GM12878 (cell line): Measurements from ENCODE around the gene SYT1.

Experiments used
- BRCA1 ChIP-seq: IDR thresholded peaks from 2 replicates; pipeline ENCODE4 v1.6.1; 2011; ENCODE audit warnings: low read depth, low read length, improper control_type of control experiment
- CTCF ChIP-seq, 3 experiments: IDR thresholded peaks in 2 of 3; conservative IDR thresholded peaks in 1 of 3; 2 replicates each; pipeline ENCODE4 v1.5.1; 2011; ENCODE audit warnings: low read depth in 3 of 3, low read length in 3 of 3, mild to moderate bottlenecking in 3 of 3, control low read depth in 2 of 3, moderate library complexity in 2 of 3, inconsistent platforms in 1 of 3, mixed read lengths in 1 of 3; ENCODE audit not compliant: control insufficient read depth in 2 of 3, insufficient read depth in 1 of 3; ENCODE audit errors: extremely low read depth in 1 of 3
- POLR2AphosphoS5 ChIP-seq: IDR thresholded peaks from 2 replicates; pipeline ENCODE4 v1.6.1; 2011; ENCODE audit warnings: mild to moderate bottlenecking, low read length, inconsistent platforms
- USF2 ChIP-seq: IDR thresholded peaks from 2 replicates; pipeline ENCODE4 v1.6.1; 2011; ENCODE audit warnings: low read depth, low read length, improper control_type of control experiment, borderline replicate concordance

GRCh38 chr12:79206871-79207270, 342.3 kb downstream of the SYT1 start:
- no peak for TF ChIP-seq CTCF (IDR thresholded peaks at IDR 0.05 in 2 of 3, conservative IDR thresholded peaks at IDR 0.05 in 1 of 3; ENCODE audit: control insufficient read depth in 2 of 3, extremely low read depth in 1 of 3, insufficient read depth in 1 of 3, low read depth in 3 of 3, low read length in 3 of 3)
- no peak for TF ChIP-seq BRCA1
- no peak for TF ChIP-seq USF2
- TF ChIP-seq POLR2AphosphoS5 = no peak
